Activated CD4-positive, alpha-beta T cell treated with anti-CD3 and anti-CD28 coated beads, Interleukin-2, amount 50 U/mL, for 1 hour (primary cell): ENCODE data around the gene ROR1.
"Not testable (repeated sequence)": the region's sequence is repeated elsewhere in the genome, so short reads cannot be mapped to it uniquely, and the experiment has no call there.

Source experiments
- DNase-seq: peaks from one replicate; pipeline ENCODE4 v3.0.0-alpha.2; 2020

The ROR1 gene

GRCh38 chr1:63770381-63770780 lies 3.4 kb upstream of the ROR1 start:
- DNase-seq, result no peak

GRCh38 chr1:63772201-63772600 lies 1.6 kb upstream of the ROR1 start:
- DNase-seq, result no peak

GRCh38 chr1:63772876-63773275 lies 941 bp upstream of the ROR1 start:
- DNase-seq, result no peak

GRCh38 chr1:63773496-63773814 lies 362 bp upstream of the ROR1 start:
- DNase-seq, result no peak

GRCh38 chr1:63774617-63775417 lies 1.0 kb downstream of the ROR1 start:
- DNase-seq, result no peak

GRCh38 chr1:63775418-63776127 lies 1.8 kb downstream of the ROR1 start:
- DNase-seq, result no peak

- no peak for DNase-seq
Observed at GRCh38 chr1:63777286-63777685, 3.5 kb downstream of the ROR1 start.

- no peak for DNase-seq
Observed at GRCh38 chr1:63777965-63778880, 4.4 kb downstream of the ROR1 start.

- DNase-seq, result no peak
Observed at GRCh38 chr1:63779338-63780211, 5.8 kb downstream of the ROR1 start.

- DNase-seq, result no peak
Observed at GRCh38 chr1:63780565-63780964, 6.7 kb downstream of the ROR1 start.

GRCh38 chr1:63782982-63783381 lies 9.2 kb downstream of the ROR1 start:
- no peak for DNase-seq

- DNase-seq, result no peak
Observed at GRCh38 chr1:63784083-63784482, 10.3 kb downstream of the ROR1 start.

GRCh38 chr1:63784489-63785390 lies 10.9 kb downstream of the ROR1 start:
- no peak for DNase-seq

- DNase-seq, result not testable (repeated sequence)
Observed at GRCh38 chr1:63787270-63787669, 13.5 kb downstream of the ROR1 start.

- no peak for DNase-seq
Observed at GRCh38 chr1:63787875-63788274, 14.1 kb downstream of the ROR1 start.

- DNase-seq, result no peak
Observed at GRCh38 chr1:63789856-63790605, 16.2 kb downstream of the ROR1 start.

GRCh38 chr1:63790989-63791388 lies 17.2 kb downstream of the ROR1 start:
- DNase-seq, result no peak

GRCh38 chr1:63792152-63792551 lies 18.3 kb downstream of the ROR1 start:
- DNase-seq, result no peak

GRCh38 chr1:63793741-63794240 lies 20.0 kb downstream of the ROR1 start:
- no peak for DNase-seq

- DNase-seq, result no peak
Observed at GRCh38 chr1:63794354-63794753, 20.5 kb downstream of the ROR1 start.
